Epithelial cell of esophagus (primary cell): ENCODE results near the gene PON1.

ENCODE experiments used
- DNase-seq: peaks from one replicate; pipeline ENCODE4 v3.0.0; 2010; ENCODE audit warnings: low read depth
- H3K4me3 ChIP-seq: 2 replicates; pipeline ENCODE4 v1.5.1; 2011; ENCODE audit warnings: mild to moderate bottlenecking, low read length, control low read depth
- TF ChIP-seq, protein P1 (sequence below): IDR thresholded peaks from 2 replicates; pipeline ENCODE4 v1.5.1; 2011; ENCODE audit warnings: low read depth, mild to moderate bottlenecking, low read length, control low read depth, inconsistent platforms; ENCODE audit not compliant: insufficient read depth; ENCODE audit errors: missing control alignments

The PON1 gene

GRCh38 chr7:95327356-95327755 is 3.0 kb upstream of the PON1 start:
- TF ChIP-seq, protein P1, sequence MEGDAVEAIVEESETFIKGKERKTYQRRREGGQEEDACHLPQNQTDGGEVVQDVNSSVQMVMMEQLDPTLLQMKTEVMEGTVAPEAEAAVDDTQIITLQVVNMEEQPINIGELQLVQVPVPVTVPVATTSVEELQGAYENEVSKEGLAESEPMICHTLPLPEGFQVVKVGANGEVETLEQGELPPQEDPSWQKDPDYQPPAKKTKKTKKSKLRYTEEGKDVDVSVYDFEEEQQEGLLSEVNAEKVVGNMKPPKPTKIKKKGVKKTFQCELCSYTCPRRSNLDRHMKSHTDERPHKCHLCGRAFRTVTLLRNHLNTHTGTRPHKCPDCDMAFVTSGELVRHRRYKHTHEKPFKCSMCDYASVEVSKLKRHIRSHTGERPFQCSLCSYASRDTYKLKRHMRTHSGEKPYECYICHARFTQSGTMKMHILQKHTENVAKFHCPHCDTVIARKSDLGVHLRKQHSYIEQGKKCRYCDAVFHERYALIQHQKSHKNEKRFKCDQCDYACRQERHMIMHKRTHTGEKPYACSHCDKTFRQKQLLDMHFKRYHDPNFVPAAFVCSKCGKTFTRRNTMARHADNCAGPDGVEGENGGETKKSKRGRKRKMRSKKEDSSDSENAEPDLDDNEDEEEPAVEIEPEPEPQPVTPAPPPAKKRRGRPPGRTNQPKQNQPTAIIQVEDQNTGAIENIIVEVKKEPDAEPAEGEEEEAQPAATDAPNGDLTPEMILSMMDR, result no peak
- no peak overlapping the region for H3K4me3 ChIP-seq
- DNase-seq, result no peak

DNA sequence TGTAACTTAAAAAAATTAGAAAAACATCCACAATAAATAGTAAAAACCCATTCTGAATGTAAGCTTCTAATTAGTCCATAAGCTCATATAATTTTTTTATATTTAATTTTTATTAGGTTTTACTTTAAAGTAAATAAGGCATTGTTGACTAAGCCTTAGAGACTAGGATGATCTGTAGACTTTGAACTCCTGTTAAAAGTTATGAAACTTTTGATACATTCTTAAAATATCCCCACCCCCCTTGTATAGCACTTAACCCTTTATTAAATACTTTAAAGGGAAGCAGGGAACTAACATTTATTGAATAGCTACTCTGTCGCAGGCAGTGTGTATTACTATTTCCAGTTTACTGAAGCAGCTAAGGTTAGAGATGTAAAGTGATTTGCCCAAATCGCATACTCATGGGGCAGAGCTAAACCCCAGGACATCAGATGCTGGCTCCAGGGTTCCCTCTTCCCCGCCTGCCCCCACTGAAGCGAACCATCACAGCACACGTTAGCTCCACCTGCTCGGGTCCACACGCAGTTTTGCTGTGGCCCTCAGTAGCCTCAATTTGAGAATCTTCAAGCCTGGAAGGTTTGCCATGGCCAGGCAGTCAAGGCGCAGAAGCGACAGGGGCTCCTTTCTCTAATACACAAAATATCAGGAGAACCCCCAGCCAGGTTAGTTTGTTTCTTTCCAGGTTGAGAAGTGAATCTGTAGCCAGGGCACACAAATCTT is 762 bp downstream of the PON1 start:
- DNase-seq, result no peak
- TF ChIP-seq, protein P1, result no peak
- H3K4me3 ChIP-seq, result no peak overlapping the region

DNA sequence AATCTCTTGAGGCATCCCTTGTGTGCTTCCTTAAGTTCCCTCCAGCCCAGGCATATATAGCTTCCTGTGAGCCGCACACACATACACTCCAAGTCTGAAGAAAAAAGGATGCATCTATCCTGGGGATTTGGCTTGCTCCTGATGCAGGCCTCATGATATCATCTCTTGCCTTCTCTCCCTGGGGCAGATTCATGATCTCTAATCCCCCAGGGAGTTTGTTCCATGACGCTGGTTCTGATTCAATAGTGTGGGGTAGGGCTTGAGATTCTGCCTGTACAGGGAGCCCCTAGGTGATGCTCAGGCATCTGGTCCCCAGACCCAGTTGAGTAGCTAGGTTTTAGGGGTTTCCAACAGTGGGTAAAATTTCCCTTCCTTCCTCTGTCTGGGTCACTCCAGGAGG is 1.5 kb downstream of the PON1 start:
- no peak overlapping the region for H3K4me3 ChIP-seq
- TF ChIP-seq, protein P1, result no peak
- DNase-seq, result no peak

DNA sequence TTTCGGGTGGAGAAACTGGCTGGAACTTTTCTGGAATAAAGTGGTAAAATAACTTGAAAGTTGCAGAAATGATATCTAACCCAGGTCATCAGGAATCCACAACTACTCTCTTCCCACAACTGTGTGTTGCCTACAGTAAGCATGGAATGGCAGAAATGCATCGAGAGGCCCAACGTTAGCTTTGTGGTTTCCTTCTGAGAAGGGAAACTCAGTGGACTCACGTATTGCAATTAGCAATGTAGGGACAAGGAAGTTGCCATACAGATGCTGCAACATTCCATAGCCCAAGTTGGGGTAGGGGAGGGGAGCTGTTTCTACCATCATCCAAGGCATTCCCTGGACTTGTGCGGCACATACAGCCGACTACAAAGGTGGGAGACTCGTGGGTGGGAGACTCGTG is 1.9 kb downstream of the PON1 start:
- DNase-seq, result no peak
- TF ChIP-seq, protein P1, result no peak
- no peak overlapping the region for H3K4me3 ChIP-seq

- TF ChIP-seq, protein P1, result no peak
- H3K4me3 ChIP-seq, result no peak overlapping the region
- DNase-seq, result no peak
Measured at GRCh38 chr7:95321720-95322119, 2.6 kb downstream of the PON1 start.

DNA sequence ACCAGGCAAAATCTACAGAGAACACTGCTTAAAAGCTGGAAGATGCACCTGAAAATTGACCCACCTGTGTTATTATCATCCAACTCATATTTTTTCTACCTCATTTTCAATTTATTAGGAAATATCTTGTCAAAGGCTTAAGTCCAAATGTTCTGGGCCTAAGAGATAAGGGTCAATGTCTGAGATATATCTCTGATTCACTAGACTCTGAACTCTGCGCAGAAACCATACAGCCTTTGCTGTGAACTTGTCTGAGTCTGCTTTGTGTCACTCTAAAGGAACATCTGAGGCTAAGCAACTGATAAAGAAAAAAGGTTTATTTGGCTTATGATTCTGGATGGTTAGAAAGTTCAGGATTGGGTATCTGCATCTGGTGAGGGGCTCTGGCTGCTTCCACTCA is 3.7 kb downstream of the PON1 start:
- no peak overlapping the region for H3K4me3 ChIP-seq
- TF ChIP-seq, protein P1, result no peak
- DNase-seq, result no peak

- TF ChIP-seq, protein P1, result no peak
- DNase-seq, result no peak
Measured at GRCh38 chr7:95319570-95319969, 4.8 kb downstream of the PON1 start.

More at GRCh38 chr7:95319570-95319969, 4.8 kb downstream of the PON1 start:
- no peak overlapping the region for H3K4me3 ChIP-seq
